HepG2 (cell line): ENCODE measurements around the gene TRIM44.

Source experiments
- CTCF ChIP-seq: sonication (generic); formaldehyde crosslinking; IDR thresholded peaks from 2 replicates; pipeline ENCODE4 v1.5.0; 2020; ENCODE audit warnings: mild to moderate bottlenecking, missing genetic modification reagents, moderate library complexity
- IRF9 ChIP-seq: sonication (generic); formaldehyde crosslinking; IDR thresholded peaks from 2 replicates; pipeline ENCODE4 v1.8.0; 2022; ENCODE audit warnings: missing genetic modification reagents, mild to moderate bottlenecking, borderline replicate concordance

GRCh38 chr11:35631891-35632290, 30.7 kb upstream of the TRIM44 start:
- no peak for TF ChIP-seq CTCF
- TF ChIP-seq IRF9 (CRISPR knock-in tag) = no peak
